Measurements from ENCODE around the gene NUDT1.

GRCh38 chr7:2209961-2210323 lies 32.1 kb upstream of the NUDT1 start:
- no peak for TF ChIP-seq CTCF (conservative IDR thresholded peaks at IDR 0.05 in 1 of 2, IDR thresholded peaks at IDR 0.05 in 1 of 2; ENCODE audit: low read depth in 1 of 2, low read length in 2 of 2)
- no peak for TF ChIP-seq EZH2 (IDR thresholded peaks at IDR 0.05; ENCODE audit: low read length, missing control alignments)
